ENCODE data around the gene CCSER1.
"Not testable (repeated sequence)": the region's sequence is repeated elsewhere in the genome, so short reads cannot be mapped to it uniquely, and the experiment has no call there.

The CCSER1 gene

GRCh38 chr4:91094220-91094619, 967.0 kb downstream of the CCSER1 start:
- DNase-seq, result not testable (repeated sequence)

- no peak for DNase-seq
Measured at GRCh38 chr4:91099666-91100065, 972.5 kb downstream of the CCSER1 start.

- DNase-seq, result no peak
Measured at GRCh38 chr4:91108751-91109150, 981.6 kb downstream of the CCSER1 start.

GRCh38 chr4:91111556-91111955, 984.4 kb downstream of the CCSER1 start:
- DNase-seq, result no peak

- DNase-seq, result peak; percentile 8
Measured at GRCh38 chr4:91113130-91113706, 986.0 kb downstream of the CCSER1 start.

- no peak for DNase-seq
Measured at GRCh38 chr4:91114386-91114785, 987.2 kb downstream of the CCSER1 start.

GRCh38 chr4:91116861-91117260, 989.7 kb downstream of the CCSER1 start:
- DNase-seq, result no peak

- no peak for DNase-seq
Measured at GRCh38 chr4:91118597-91118996, 991.4 kb downstream of the CCSER1 start.

- no peak for DNase-seq
Measured at GRCh38 chr4:91123742-91124141, 996.5 kb downstream of the CCSER1 start.

GRCh38 chr4:91127192-91127591, 1000.0 kb downstream of the CCSER1 start:
- no peak for DNase-seq

GRCh38 chr4:91127831-91128230, 1000.6 kb downstream of the CCSER1 start:
- DNase-seq, result no peak

- DNase-seq, result no peak
Measured at GRCh38 chr4:91128519-91128918, 1001.3 kb downstream of the CCSER1 start.

- no peak for DNase-seq
Measured at GRCh38 chr4:91147067-91147466, 1019.9 kb downstream of the CCSER1 start.

GRCh38 chr4:91154041-91154440, 1026.8 kb downstream of the CCSER1 start:
- DNase-seq, result not testable (repeated sequence)

- DNase-seq, result not testable (repeated sequence)
Measured at GRCh38 chr4:91167864-91168653, 1040.9 kb downstream of the CCSER1 start.

GRCh38 chr4:91170768-91171167, 1043.6 kb downstream of the CCSER1 start:
- no peak for DNase-seq

- DNase-seq, result no peak
Measured at GRCh38 chr4:91171217-91171616, 1044.0 kb downstream of the CCSER1 start.

GRCh38 chr4:91185061-91185460, 1057.9 kb downstream of the CCSER1 start:
- DNase-seq, result not testable (repeated sequence)

- DNase-seq, result no peak
Measured at GRCh38 chr4:91198951-91199350, 1071.8 kb downstream of the CCSER1 start.

- no peak for DNase-seq
Measured at GRCh38 chr4:91207535-91207934, 1080.3 kb downstream of the CCSER1 start.

- no peak for DNase-seq
Measured at GRCh38 chr4:91212211-91212610, 1085.0 kb downstream of the CCSER1 start.

- DNase-seq, result not testable (repeated sequence)
Measured at GRCh38 chr4:91217831-91218403, 1090.7 kb downstream of the CCSER1 start.

- no peak for DNase-seq
Measured at GRCh38 chr4:91220315-91220714, 1093.1 kb downstream of the CCSER1 start.

GRCh38 chr4:91222014-91222413, 1094.8 kb downstream of the CCSER1 start:
- DNase-seq, result no peak

Measured in activated CD4-positive, alpha-beta T cell treated with anti-CD3 and anti-CD28 coated beads, Interleukin-2, Interleukin-6, amounts not matched to agents 100 ng/mL and 50 ng/mL, durations not matched to agents 16 hours and 8 hours (primary cell).